ENCODE measurements around the gene PNMA6E. TPM values are rescaled to one million over a fixed set of nuclear protein-coding genes. Genes with fewer than 3 reads are reported as not detected.

The PNMA6E gene
- total RNA-seq, 1 donor from 2014 or later, result not detected

GRCh38 chrX:153448556-153449367 lies 47.6 kb upstream of the PNMA6E start:
- no peaks in the 10 kb centered on the region for H3K36me3 Mint-ChIP-seq (ENCODE audit: unreplicated experiment)
- no peaks in the 10 kb centered on the region for H3K27me3 Mint-ChIP-seq (ENCODE audit: unreplicated experiment)
- TF ChIP-seq, protein P1, sequence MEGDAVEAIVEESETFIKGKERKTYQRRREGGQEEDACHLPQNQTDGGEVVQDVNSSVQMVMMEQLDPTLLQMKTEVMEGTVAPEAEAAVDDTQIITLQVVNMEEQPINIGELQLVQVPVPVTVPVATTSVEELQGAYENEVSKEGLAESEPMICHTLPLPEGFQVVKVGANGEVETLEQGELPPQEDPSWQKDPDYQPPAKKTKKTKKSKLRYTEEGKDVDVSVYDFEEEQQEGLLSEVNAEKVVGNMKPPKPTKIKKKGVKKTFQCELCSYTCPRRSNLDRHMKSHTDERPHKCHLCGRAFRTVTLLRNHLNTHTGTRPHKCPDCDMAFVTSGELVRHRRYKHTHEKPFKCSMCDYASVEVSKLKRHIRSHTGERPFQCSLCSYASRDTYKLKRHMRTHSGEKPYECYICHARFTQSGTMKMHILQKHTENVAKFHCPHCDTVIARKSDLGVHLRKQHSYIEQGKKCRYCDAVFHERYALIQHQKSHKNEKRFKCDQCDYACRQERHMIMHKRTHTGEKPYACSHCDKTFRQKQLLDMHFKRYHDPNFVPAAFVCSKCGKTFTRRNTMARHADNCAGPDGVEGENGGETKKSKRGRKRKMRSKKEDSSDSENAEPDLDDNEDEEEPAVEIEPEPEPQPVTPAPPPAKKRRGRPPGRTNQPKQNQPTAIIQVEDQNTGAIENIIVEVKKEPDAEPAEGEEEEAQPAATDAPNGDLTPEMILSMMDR (IDR thresholded peaks at IDR 0.05; ENCODE audit: partially characterized antibody, unreplicated experiment), result no peak
- no peaks in the 10 kb centered on the region for H3K4me1 Mint-ChIP-seq (ENCODE audit: low read depth, unreplicated experiment)
- H3K9me3 Mint-ChIP-seq (ENCODE audit: unreplicated experiment), result no peaks in the 10 kb centered on the region
- no peak overlapping the region for H3K4me3 Mint-ChIP-seq (ENCODE audit: unreplicated experiment)
- no peak overlapping the region for H3K27ac Mint-ChIP-seq (ENCODE audit: unreplicated experiment)
- DNase-seq, result no peak

DNA sequence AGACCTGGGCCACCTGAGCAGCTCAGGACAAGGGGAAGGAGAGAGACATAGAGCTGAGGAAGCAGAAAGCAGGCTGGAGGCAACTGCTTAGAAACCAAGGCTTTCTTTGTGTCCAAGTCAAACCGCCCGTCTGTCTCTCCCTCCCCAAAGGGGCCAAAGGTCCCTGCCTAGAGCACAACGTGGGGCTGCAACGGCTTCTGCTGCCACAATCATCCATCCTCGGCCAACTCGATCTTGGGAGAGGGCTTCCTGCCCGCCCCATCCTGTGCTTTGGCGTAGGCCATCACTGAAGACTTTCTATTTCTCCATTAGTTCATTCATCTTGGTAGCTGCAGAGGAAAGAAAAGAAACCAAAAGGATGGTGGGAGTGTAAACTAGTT lies 46.4 kb upstream of the PNMA6E start:
- H3K27ac Mint-ChIP-seq (ENCODE audit: unreplicated experiment), result no peak overlapping the region
- DNase-seq, result no peak
- no peaks in the 10 kb centered on the region for H3K36me3 Mint-ChIP-seq (ENCODE audit: unreplicated experiment)
- no peaks in the 10 kb centered on the region for H3K9me3 Mint-ChIP-seq (ENCODE audit: unreplicated experiment)
- H3K27me3 Mint-ChIP-seq (ENCODE audit: unreplicated experiment), result no peaks in the 10 kb centered on the region
- H3K4me1 Mint-ChIP-seq (ENCODE audit: low read depth, unreplicated experiment), result no peaks in the 10 kb centered on the region
- TF ChIP-seq, protein P1 (IDR thresholded peaks at IDR 0.05; ENCODE audit: partially characterized antibody, unreplicated experiment), result no peak
- H3K4me3 Mint-ChIP-seq (ENCODE audit: unreplicated experiment), result no peak overlapping the region

- no peaks in the 10 kb centered on the region for H3K27me3 Mint-ChIP-seq (ENCODE audit: unreplicated experiment)
- H3K4me3 Mint-ChIP-seq (ENCODE audit: unreplicated experiment), result no peak overlapping the region
- TF ChIP-seq, protein P1 (IDR thresholded peaks at IDR 0.05; ENCODE audit: partially characterized antibody, unreplicated experiment), result no peak
- no peaks in the 10 kb centered on the region for H3K9me3 Mint-ChIP-seq (ENCODE audit: unreplicated experiment)
- no peak overlapping the region for H3K27ac Mint-ChIP-seq (ENCODE audit: unreplicated experiment)
- H3K4me1 Mint-ChIP-seq (ENCODE audit: low read depth, unreplicated experiment), result no peaks in the 10 kb centered on the region
- no peaks in the 10 kb centered on the region for H3K36me3 Mint-ChIP-seq (ENCODE audit: unreplicated experiment)
- DNase-seq, result no peak
Measured at GRCh38 chrX:153446950-153447580, 45.9 kb upstream of the PNMA6E start.

- no peaks in the 10 kb centered on the region for H3K9me3 Mint-ChIP-seq (ENCODE audit: unreplicated experiment)
- TF ChIP-seq, protein P1 (IDR thresholded peaks at IDR 0.05; ENCODE audit: partially characterized antibody, unreplicated experiment), result no peak
- no peaks in the 10 kb centered on the region for H3K27me3 Mint-ChIP-seq (ENCODE audit: unreplicated experiment)
- no peak for DNase-seq
- H3K36me3 Mint-ChIP-seq (ENCODE audit: unreplicated experiment), result no peaks in the 10 kb centered on the region
- H3K4me3 Mint-ChIP-seq (ENCODE audit: unreplicated experiment), result no peak overlapping the region
- H3K4me1 Mint-ChIP-seq (ENCODE audit: low read depth, unreplicated experiment), result no peaks in the 10 kb centered on the region
- no peak overlapping the region for H3K27ac Mint-ChIP-seq (ENCODE audit: unreplicated experiment)
Measured at GRCh38 chrX:153446636-153446936, 45.4 kb upstream of the PNMA6E start.
